Measurements from ENCODE around the gene CYGB. TPM values are rescaled to one million over a fixed set of nuclear protein-coding genes. Genes with fewer than 3 reads are reported as not detected.

CYGB gene
- total and polyA plus RNA-seq, 2 of the 13 experiments (the other 11 are each of a cell fraction or from before 2014, with no cell fraction given), result 18.9 to 27.1 TPM

- no peak for TF ChIP-seq ZNF646 (CRISPR knock-in tag; IDR thresholded peaks at IDR 0.05)
Measured at GRCh38 chr17:76480632-76481031, 56.9 kb downstream of the CYGB start (continued).

- BruUV-seq (replicated peaks), result no TSS peak
- POLR2A ChIA-PET, result interaction anchor here (1.5 to 5.7 kb wide), 2 partner anchors 20 kb away, joined by 11 to 59 read pairs; partner anchors contain the start of gene RHBDF2
- H4K20me1 ChIP-seq (ENCODE audit: insufficient read depth, low read length), result no peaks in the 10 kb centered on the region
- intact Hi-C loops (cut with micrococcal nuclease; ENCODE audit: unreplicated experiment) (no loop called here), in situ Hi-C loops (cut with HindIII; ENCODE audit: extremely low pct_ligation_motif_present, low pct_unique_long_range_greater_than_20kb) (no loop called here)
- H3K4me3 ChIP-seq (replicated peaks in 1 of 3; ENCODE audit: insufficient read depth in 1 of 3, low read depth in 2 of 3, low read length in 3 of 3), result no peak overlapping the region
- H2AFZ ChIP-seq (ENCODE audit: low read length), result no peak overlapping the region
- H3K27me3 ChIP-seq (ENCODE audit: control insufficient read depth in 1 of 2, insufficient read depth in 2 of 2, low read length in 2 of 2), result no peaks in the 10 kb centered on the region
- H3K79me2 ChIP-seq (ENCODE audit: insufficient read depth, low read length), result no peaks in the 10 kb centered on the region
- FAIRE-seq, result no peak
- no peak for DNase-seq (ENCODE audit: low spot score)
- WGBS (ENCODE audit: low lambda C conversion rate), result 90% methylated on average over 14 of the region's 14 CpGs
- H3K27ac ChIP-seq (ENCODE audit: extremely low read length, insufficient read depth, low read length), result no peak overlapping the region
- H3K4me2 ChIP-seq (ENCODE audit: low read depth, low read length), result no peak overlapping the region
- CTCF ChIA-PET (ENCODE audit: low intra/inter-chr PET ratio, low total read pairs), result no interaction called here
- no peaks in the 10 kb centered on the region; a peak in 1 of 5 replicates for H3K36me3 ChIP-seq (replicated peaks in 1 of 2; ENCODE audit: control insufficient read depth in 1 of 2, insufficient read depth in 2 of 2, low read length in 2 of 2)
- ATAC-seq, result no peak
- peaks cover 26% of the 10 kb centered on the region for H3K4me1 ChIP-seq (ENCODE audit: insufficient read depth, low read length)
- H3K9me3 ChIP-seq (ENCODE audit: low read length), result no peaks in the 10 kb centered on the region
- H3K9ac ChIP-seq (ENCODE audit: insufficient read depth, low read depth, low read length), result no peak overlapping the region
- TF ChIP-seq ATAD3A (CRISPR knock-in tag; IDR thresholded peaks at IDR 0.05) (no peak), ZNF296 (CRISPR knock-in tag; conservative IDR thresholded peaks at IDR 0.05) (no peak), GLMP (CRISPR knock-in tag; IDR thresholded peaks at IDR 0.05; ENCODE audit: borderline replicate concordance) (no peak), NFE2 (CRISPR knock-in tag; IDR thresholded peaks at IDR 0.05) (no peak), ZNF670 (CRISPR knock-in tag; IDR thresholded peaks at IDR 0.05; ENCODE audit: borderline replicate concordance) (no peak), ZNF451 (CRISPR knock-in tag; IDR thresholded peaks at IDR 0.05) (no peak), ZNF672 (CRISPR knock-in tag; IDR thresholded peaks at IDR 0.05) (no peak), ZNF121 (CRISPR knock-in tag; IDR thresholded peaks at IDR 0.05) (no peak), ZNF362 (CRISPR knock-in tag; IDR thresholded peaks at IDR 0.05; ENCODE audit: borderline replicate concordance) (no peak), TOE1 (CRISPR knock-in tag; IDR thresholded peaks at IDR 0.05) (no peak), ZSCAN9 (CRISPR knock-in tag; IDR thresholded peaks at IDR 0.05; ENCODE audit: borderline replicate concordance) (no peak), ZZZ3 (CRISPR knock-in tag; IDR thresholded peaks at IDR 0.05; ENCODE audit: borderline replicate concordance) (no peak)
Measured at GRCh38 chr17:76479515-76480060, 57.9 kb downstream of the CYGB start.
